SHP77 treated with DMSO at 0.1 percent for 48 hours (cell line): Measurements from ENCODE around the gene MAN1A1.

Source experiments
- DNase-seq: peaks from one replicate; lab custom pipeline; 2025; lab: John Stamatoyannopoulos, UW

The MAN1A1 gene

DNA sequence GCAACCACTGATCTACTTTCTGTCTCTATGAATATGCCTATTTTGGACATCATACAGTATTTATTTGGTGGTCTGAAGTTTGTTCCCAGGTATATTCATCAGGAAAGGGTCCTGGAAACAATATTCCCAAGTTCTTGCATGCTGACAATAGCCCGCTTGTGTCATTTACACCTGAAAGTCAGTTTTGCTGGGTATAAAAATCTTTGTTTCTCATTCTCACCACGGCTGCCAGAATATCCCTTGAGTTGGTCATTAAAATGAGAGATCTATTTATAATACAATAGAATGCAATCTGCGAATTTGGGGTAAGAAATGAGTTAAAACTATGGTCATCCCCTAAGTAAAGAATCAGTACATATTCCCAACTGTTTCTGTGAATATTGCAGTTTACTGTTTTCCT is 79.0 kb downstream of the MAN1A1 start:
- DNase-seq = no peak

DNA sequence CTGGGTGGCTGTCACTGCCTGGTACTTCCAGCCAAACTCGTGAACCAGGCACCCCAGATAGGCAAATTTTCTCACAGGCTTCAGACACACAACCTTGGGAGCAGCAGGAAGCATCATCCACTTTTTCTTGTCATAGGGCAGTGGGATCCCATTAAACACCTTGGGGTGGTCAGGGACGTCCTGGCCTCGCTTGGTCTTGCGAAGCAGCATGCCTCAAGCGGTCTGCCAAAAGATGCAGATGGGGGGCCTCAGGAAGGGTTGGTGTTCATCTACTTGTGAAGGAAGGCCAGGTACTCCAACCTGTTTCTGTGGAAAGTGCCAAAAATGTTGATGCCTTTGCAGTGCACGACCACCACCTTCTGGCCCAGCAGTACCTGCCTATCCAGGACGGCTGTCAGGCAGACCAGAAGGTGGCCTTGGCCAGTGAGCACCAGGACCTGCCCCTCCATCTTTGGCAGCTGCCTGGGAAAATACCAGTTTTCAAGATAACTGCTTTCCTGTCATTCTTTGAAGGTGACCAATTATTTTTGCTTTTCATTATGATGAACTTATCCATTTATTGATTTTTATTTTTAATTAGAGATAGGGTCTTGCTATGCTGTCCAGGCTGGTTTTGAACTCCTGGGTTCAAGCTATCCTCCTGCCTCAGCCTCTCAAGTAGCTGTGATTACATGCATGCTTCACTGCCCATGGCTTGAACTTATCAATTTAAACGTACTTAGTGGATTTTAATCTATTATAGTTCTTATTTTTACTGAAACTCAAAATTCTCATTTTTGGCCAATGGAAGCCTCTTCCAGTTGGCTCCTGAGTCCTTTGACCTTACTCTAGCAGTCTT is 80.1 kb downstream of the MAN1A1 start:
- DNase-seq = no peak

DNA sequence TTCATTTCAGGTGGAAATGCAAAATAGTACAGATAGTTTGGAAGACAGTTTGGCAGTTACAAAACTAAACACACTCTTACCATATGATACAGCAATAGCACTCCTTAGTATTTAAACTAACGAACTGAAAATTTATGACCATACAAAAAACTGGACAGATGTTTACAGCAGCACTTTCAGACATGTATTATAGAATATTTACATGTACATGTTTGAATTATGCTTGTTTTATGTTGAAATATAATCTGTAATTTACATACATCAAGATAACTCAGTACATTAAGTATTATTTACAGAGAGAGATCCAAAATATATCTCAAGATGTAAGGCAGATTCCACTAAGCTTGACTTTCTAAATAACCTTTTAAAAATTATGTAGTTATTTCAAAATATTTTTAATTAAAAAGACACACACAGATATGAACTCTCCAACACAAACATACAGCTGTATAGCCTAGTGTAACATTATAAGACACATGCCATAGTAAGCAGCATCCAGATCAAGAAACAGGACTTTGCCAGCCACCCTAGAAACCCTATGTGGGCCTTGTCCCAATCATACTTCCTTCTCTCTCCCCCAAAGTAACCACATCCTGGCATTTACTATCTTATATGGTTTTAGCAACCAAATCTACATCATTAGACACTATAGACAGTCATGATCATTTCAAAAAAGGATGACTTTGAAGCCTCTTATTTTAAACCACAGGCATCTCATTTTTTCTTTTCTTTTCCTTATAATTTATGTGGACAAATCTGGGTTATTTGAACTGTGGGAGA is 82.2 kb downstream of the MAN1A1 start:
- no peak for DNase-seq

DNA sequence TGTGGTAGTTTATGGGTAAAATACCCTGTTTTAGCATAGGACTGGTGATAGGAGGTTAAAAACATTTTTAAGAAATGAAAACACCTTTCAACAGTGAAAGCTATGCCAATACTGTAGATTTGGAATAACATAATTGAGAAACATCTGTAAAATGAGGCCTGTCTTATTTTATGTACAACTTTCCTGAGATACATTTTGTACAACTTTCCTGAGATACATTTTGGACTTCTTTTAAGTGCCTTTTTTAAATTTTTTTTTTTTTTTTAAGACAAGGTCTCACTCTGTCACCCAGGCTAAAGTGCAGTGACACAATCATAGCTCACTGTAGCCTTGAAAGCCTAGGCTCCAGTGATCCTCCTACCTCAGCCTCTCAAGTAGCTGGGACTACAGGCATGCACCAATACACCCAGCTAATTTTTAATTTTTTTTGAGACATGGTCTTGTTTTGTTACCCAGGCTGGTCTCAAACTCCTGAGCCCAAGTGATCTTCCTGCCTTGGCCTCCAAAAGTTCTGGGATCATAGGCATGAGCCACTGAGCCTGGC is 84.6 kb downstream of the MAN1A1 start:
- no peak for DNase-seq

DNA sequence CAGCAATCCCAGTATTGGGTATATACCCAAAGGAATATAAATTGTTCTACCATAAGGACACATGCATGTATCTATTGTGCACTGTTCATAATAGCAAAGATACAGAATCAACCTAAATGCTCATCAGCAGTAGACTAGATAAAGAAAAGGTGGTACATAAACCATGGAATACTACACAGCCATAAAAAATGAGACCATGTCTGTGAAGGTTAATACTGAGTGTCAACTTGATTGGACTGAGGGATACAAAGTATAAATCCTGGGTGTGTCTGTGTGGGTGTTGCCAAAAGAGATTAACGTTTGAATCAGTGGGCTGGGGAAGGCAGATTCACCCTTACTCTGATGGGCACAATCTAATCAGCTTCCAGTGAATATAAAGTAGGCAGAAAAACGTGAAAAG is 86.9 kb downstream of the MAN1A1 start:
- DNase-seq = no peak

DNA sequence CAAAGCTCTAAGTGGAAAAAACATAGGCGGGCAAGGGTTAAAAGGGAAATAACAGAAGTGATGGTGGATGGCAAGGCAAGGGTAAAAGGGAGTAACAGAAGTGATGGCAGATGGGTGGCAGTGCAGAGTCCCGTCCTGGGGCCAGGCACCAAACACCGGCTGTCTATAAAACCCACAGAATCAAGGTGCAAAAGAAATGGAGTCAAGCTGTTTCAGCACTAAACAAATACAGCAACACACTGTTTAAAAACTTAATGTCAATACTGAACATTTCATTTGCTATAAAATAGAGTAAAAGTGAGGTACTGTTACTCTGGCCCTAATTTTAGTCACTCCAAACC is 87.6 kb downstream of the MAN1A1 start:
- DNase-seq = peak; percentile 7

DNA sequence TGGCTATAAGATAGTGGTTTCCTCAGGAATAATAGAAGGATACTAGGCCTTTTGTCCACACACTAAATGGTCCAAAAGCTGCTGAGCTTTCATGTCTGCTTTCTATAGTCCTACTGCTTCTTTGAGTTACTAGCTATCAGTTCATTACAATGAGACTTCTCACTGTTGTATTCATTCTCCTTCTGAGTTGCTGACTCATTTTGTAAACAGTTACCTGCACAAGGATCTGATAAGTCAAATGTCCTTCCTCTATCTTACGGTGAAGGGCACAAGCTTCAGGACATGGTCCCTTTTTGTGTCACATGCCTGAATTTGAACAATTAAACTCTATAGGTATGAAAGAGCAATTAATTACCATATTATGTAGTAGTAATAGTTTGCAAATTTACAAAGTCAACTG is 90.5 kb downstream of the MAN1A1 start:
- DNase-seq = no peak

DNA sequence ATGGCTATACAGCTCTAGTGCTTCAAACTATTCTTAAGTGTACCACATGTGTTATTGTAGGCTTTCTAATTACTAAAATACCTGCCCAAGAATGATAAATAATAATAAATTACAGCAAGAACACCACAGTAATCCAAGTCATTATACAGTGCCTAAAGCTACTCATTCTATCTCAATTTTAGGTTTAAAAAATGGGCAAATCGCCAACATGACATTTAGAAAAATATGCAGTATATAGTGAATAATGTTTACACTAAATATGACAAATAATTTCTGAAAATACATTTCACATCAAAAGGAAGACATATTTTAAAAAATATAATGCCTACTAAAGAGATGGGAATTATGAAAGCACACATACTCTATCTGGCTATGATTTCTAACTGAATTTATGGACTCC is 91.8 kb downstream of the MAN1A1 start:
- DNase-seq = no peak

DNA sequence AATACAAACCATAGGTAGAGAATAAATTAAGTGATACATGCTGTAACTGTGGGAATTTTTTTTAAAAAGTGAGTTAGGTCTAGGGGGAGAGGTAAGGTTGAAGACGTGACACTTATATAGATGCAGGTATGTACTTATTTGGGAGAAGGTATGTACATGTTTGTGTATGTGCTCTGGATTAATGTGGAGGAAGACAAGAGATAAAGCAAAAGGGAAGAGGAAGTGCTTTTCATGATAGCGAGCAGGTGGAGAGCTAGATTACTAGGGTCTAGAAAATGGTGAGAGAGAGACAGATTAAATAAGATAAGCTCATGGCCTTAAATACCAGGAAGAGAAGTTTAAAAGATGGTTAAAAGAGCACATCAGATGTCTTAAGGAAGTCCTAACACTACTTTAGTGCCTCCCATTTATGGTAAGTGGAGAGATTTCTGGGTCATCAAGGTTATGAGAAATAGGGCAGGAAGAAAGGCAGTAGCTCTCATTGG is 92.5 kb downstream of the MAN1A1 start:
- DNase-seq = no peak

DNA sequence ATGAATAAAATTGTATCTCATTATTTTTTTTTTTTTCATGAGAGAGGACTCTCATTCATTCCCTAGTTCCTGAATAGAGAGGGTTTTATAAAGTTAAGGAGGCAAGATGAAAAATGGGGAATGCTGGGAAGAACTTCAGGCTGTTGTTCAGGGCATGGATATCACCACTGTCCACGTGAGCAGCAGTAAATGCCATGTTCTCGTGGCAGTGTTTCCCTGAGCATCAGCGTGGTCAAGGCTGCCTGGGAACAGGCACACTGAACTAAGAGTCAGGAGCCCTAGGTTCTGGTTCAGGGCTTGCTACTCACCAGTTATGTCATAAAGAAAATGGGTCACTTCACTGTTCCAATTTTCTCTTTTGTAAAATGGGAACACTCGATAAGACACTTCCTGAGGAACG is 93.2 kb downstream of the MAN1A1 start:
- DNase-seq = no peak

DNA sequence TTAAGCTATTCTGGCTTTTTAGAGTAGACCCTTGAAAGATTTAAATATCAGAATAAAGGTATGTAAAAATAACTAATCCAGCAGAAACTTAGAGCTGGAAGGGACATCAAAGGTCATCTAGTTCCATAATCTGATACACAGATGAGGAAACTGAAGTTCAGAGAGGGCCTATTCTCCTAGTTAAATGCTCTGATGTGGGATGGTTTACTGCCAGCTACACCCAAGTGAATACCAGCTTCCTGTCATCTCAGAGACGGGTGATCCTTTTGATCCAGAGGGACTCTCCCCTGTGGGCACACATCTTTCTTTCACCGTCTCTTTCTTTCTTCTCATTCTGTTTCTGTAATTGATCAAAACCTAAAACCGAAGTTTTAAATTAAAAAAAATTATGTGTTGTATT is 94.1 kb downstream of the MAN1A1 start:
- DNase-seq = no peak

DNA sequence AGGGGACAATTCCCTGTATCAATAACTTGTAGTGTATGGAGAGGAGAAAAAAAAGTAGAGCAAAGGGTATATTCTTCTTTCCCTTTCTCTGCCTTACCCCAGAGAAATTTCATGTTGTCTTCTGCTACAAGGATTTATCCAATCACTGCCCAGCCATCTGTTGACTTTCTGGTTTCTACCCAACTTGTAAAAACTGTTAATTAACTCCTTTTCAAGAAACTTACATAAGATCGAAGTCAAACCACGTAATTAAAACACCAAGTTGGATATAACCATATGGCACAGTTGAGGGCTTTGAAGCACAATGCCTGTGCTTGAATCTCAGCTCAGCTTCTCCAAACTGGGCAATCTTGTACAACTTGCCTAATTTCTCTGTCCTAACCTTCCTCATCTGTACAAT is 99.5 kb downstream of the MAN1A1 start:
- no peak for DNase-seq

DNA sequence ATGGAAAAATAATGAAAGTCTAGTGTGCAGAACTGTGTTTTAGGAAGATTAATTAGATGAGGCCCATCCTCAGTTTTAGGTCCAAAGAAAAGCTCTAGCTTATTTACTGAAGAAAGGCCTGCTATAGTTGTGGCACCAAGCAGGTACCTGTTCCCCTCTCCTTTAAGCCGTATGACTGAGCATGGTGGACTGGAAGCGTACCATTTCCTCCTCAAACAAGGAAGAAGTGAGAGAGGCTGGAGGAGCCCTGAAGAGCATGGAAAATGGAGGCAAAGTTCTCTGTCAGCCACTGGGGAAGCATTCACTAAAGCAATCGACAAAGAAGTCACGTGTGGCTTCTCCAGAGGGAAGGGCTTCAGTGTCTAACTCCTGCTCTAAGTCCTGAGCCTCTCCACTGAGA is 100.2 kb downstream of the MAN1A1 start:
- no peak for DNase-seq

DNA sequence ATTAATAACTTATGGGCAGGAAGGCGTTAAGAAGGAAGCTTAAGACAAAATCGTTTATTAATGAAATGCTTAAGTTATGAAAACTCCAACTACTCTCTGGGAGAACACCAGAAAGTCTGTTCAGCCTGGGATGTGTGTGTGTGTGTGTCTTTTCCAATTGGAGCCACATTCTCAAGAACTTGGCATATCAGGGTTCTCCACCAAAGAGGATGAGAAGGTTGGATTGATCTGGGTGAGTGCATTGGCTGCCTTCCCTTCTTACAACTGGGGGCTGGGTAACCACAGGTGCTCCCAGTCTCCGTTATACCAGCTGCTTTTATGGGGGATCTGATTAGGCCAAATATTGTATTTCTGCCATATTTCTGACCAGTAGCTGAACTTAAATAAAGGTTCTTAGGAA is 102.1 kb downstream of the MAN1A1 start:
- DNase-seq = no peak

DNA sequence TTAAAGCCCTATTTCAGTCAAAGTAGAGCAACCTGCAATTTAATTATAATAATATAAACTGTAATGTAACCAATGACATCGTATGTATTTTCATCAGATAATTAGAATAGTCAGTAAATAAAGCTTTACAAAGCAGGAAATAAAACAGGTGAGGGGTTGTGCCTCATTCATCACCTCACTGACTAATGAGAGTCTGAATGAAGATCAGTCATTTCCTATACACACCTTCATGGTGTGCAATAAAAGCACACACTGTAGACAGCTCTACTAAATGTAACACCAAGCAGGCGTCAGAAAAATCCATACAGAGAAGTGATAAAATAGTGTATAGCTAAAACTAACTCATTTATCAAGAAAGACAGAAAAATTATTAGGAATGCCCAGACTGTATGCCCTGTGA is 105.9 kb downstream of the MAN1A1 start:
- no peak for DNase-seq

DNA sequence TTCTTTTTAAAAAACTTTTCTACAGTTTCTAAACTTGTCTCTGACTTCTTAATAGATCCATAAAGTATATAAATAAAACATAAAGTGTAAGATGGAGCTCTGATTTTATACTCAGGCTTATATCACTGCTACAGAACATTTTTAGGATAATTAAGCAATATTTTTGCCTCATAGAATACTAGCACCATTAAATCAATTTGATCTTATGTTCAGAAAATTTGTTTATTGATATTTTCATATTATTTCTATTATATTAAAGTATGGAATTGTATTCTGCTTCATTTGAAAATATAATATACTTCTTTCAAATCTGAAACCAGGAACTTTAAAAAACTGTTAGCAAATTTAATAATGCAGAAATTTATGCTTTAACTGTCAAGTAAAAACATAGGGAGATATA is 106.5 kb downstream of the MAN1A1 start:
- DNase-seq = no peak

DNA sequence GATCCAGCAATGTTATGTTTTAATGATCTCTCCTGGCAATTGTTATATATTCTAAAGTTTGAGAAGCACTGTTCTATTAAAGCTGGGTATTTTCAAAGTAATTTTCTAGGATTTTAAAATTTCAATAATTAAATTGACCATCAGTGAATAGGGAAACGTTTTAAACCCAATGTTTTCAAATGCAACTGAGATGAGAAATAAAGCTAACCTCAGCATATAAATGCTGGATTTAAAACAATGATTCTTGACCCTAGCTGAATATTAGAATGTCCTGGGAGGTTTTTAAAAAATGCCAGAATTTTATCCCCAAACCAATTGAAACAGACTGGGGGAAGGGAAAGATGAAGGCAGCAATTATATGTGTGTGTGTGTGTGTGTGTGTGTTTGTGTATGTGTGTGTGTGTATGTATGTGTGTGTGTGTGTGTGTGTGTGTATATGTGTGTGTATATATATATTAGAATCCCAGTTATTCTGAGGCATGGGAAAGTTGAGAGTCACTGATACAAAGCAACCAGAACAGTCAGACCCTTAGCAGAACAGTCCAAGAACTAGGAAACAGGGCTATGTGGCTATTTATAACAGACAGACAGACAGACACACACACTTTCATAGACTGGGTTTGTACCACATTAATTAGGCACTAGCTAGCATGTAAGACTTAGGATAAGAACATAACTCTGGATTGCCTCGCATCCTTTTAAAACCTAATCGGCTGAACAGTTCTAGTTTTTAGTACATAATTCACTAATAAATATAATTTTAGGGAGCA is 107.8 kb downstream of the MAN1A1 start:
- no peak for DNase-seq

DNA sequence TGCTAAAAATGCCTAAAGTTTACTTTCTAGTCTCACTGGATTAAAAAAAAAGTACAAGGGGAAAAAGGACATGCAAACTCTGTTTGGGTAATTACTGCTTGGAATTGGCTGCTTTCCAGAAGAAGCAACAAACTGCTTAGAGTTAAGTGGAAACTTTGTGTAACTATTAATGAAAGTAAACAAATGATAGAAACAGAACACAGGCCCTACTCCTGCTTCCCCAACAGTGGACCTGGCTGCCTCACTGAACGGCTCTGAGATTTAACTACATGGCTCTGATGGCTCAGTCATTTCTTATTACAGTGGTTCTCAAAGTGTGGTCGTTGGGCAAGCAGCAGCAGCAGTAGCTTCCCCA is 108.5 kb downstream of the MAN1A1 start:
- no peak for DNase-seq

DNA sequence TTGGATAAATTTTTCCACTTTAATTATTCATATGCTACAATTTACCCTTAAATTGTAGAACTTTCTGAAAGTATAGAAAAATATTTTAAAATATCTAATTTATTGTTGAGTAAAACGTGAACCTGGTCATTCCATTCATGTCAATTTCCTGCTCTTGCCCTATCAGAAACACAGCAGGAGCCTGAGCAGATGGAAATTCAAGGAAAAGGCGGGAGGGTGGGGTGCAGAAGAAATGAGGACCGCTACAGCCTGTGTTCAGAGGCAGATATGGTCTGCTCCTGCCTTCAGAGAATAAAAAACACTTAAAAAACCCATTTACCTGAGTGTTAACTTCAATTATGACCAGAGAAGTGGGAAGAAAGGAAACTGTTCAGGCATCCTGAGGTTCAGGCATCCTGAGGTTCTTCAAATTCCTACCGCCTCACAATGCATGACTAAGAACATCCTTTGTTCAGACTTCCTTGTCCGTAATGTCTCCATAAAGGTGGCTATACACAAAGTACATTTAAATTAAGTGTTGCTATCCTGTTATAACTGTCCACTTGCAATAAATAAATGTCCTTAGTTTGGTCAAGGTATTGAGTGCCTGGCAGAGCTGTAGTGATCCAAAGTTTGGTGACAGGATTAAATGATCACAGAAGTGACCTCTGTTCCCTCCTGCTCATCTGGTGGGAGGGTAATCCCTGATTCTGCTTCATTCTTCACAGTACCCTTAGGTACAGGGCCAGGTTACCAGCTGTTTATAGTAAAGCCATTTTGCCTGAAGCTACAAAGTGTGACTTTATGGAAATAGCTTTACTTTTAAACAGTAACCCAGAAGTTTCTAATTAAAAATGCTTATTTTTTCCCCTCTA is 109.1 kb downstream of the MAN1A1 start:
- no peak for DNase-seq

DNA sequence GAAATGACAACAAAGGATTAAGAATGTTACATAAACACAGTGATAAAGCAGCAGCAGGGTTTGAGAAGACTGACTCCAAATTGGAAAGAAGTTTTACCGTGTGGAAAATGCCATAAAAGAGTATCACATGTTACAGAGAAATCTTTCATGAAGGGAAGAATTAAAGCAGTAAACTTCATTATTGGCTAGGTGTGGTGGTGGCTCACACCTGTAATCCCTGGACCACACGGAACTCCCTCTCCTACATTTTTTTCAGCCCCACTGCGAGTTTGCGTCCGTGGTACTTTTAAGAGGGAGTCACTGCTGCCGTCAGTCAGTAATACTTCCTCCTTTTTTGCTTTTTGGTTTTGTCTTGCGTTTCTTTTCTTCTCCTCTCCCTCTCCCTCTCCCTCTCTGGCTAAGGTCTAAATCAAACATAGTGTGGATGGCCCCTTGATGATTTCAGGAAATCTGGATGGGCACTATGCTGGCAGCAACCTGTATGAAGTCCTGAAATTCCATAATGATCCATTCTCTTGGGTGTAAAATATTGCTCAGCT is 112.3 kb downstream of the MAN1A1 start:
- no peak for DNase-seq

DNA sequence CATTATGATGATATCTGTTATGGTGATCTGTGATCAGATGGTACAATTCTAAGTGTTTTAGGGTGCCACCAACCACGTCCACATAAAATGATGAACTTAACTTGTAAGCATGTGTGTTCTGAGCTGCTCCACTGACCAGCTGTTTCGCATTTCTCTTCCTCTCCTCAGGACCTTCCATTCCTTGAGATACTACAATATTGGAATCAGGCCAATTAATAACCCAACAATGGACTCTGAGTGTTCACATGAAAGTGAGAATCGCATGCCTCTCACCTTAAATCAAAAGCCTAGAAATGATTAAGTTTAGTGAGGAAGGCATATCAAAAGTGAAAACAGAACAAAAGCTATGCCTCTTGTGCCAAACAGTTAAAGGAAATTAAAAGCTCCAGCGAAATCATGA is 114.6 kb downstream of the MAN1A1 start:
- no peak for DNase-seq
